Astrocyte of the hippocampus (primary cell): Measurements from ENCODE around the gene SRRM2.

Experiments used
- DNase-seq: peaks from one replicate; pipeline ENCODE4 v3.0.0; 2011; ENCODE audit warnings: low read depth, low spot score

The SRRM2 gene

GRCh38 chr16:2798723-2799204 lies 46.3 kb downstream of the SRRM2 start:
- no peak for DNase-seq

DNA sequence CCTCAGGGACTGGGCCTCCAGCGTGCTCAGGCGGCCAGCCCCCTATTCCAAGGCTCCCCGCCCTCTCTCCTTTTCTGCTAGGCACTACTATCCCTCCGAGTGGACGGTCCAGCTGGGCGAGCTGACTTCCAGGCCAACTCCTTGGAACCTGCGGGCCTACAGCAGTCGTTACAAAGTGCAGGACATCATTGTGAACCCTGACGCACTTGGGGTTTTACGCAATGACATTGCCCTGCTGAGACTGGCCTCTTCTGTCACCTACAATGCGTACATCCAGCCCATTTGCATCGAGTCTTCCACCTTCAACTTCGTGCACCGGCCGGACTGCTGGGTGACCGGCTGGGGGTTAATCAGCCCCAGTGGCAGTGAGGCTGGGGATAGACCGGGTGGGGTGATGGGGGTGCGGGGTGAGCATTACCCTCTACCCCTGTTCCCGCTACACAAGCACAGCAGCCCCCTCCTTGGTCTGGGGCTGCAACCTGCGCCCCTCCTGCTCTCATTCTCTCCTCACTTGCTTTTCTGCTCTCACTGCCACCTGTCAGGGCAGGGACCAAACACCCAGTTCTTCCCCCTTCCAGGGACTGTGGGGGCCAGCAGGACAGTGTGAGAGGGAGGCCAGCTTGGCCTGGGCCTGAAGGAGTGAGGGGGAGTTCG lies 46.9 kb downstream of the SRRM2 start:
- no peak for DNase-seq

- DNase-seq, result no peak
Measured at GRCh38 chr16:2799859-2800226, 47.4 kb downstream of the SRRM2 start.

DNA sequence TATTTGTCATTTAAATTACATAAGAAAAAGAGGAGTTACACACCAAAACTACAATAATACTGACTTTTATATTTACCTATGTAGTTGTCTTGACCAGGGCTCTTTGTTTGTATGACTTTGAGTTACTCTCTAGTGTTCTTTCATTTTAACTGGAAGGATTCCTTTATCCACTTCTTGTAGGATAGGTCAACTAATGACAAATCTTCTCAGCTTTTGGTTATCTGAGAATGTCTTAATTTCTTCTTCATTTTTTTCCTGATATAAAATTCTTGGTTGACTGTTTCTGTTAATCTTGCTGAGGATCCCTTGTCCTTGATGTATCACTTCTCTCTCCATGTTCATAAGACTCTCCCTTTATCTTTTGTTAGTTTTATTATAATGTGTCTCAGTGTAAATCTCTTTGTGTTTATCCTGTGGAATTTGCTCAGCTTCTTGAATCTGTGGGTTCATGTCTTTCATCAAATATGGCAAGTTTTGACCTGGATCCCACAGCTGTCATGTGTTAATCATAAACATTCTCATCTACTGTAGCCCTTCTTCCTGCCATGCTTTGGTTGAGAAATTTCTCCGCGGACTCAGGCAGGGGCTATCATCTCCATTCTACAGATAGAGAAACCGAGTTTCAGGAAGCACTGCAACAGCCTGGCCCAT lies 51.2 kb downstream of the SRRM2 start:
- DNase-seq, result no peak

GRCh38 chr16:2804728-2805127 lies 52.3 kb downstream of the SRRM2 start:
- no peak for DNase-seq

DNA sequence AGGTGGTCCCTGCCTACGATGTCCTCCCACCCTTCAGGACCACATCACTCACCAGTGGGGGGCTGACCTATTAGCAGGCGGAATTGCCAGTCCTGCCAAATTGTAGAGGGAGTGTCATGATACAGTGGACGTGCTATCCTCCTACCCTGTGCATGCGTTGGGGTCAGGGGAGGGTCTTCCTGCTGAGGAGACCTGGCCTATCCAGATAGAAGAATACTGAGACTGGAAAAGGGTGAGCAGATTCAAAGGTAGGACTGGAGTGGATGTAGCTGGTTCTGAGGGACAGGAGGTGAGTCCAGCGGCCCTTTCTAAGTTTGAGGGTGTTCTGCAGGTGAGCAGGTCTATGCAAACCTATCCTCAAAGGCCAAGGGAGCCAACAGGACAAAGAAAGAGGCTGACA lies 53.8 kb downstream of the SRRM2 start:
- no peak for DNase-seq

DNA sequence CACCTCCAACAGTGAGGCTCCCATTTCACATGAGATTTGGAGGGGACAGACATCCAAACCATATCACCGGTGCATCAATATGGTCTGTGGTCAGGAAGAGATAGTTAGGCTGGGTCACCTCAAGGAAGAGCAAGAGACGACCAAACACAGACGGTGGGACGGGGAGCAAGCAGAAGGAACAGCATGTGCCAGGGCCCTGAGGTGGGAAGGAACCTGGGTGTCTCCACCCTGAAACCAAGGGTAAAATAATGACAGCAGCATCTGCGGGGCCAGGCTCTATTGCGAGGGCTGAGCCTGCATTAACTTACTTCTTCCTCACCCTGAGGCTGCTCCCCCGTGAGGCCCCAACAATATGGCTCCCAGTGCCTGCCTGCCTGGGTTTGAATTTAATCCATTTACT lies 55.7 kb downstream of the SRRM2 start:
- no peak for DNase-seq

DNA sequence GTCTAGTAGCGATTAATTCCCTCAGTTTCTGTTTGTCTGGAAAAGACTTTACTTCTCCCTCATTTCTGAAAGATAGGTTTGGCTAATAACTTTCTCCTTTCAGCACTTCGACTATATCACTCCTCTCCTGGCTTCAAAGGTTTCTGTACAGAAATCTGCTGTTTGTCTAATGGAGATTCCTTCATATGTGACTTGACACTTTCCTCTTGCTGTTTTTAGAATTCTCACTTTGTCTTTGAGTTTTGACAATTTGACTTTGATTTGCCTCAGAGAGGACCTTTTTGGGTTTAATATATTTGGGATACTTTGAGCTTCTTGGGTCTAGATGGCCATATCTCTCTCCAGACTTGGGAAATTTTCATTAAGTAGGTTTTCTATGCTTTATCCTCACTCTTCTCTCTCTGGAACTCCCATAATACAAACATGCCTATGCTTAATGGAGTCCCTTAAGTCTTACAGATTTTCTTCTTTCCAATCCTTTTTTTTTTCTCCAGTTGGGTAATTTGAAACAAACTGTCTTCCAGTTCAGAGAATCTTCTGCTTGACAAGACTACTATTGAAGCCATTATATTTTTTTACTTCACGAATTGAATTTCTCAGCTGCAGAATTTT lies 56.8 kb downstream of the SRRM2 start:
- DNase-seq, result no peak

DNA sequence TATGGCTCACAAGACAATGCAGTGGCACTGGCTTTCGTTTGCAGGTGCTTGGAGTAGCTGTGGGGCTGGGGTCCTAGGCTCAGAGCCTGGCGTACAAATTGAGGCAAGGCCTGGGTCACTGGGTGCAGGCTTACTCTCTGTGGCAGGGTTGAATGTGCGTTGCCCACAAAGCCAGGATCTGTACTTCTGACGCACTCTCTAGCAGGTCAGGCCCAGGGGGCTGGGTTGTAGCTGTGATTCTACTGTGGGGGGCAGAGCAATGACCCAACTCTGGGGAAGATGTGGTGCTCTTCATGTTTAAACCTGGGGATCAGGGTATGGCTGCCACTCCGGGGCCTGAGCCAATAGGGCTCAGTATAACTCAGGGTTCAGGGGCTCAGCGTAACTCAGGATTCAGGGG lies 58.2 kb downstream of the SRRM2 start:
- DNase-seq, result no peak

DNA sequence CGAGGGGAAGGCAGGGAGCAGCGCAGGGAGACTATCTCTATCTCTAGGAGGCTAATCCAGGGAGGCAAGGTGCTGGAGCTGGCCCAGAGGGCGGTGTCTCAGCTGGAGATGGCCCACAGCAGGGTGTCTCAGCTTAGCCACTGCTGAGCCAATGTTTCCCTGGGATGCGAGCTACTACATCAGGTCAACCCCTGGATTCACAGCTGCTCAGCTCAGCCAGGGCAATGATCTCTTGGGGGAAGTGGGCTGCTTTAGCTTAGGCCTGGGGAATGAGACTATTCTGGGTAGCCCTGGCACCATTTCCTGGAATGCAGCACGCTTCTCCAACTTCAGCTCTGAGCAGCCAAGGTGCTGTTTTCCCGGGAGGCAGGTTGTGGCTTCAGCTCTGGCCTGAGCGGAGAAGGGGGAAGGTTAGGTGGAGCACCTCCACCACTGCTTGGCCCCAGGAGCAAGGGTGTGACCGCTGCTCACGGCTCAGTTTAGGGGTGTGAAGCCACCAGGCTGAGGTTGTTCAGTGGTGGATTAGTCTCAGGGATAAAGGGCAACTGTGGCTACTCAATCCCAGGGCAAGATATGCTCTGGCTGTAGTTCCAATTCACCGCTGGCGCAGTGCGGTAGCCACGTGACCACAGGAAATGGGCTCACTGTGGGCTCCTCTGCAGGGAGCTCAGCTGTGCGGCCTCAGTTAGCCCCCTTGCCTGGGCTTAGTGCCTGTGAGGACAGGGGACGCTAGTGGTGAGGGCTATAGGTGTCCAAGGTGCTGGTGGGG lies 59.4 kb downstream of the SRRM2 start:
- DNase-seq, result peak; percentile 45

- no peak for DNase-seq
Measured at GRCh38 chr16:2813771-2814221, 61.4 kb downstream of the SRRM2 start.

DNA sequence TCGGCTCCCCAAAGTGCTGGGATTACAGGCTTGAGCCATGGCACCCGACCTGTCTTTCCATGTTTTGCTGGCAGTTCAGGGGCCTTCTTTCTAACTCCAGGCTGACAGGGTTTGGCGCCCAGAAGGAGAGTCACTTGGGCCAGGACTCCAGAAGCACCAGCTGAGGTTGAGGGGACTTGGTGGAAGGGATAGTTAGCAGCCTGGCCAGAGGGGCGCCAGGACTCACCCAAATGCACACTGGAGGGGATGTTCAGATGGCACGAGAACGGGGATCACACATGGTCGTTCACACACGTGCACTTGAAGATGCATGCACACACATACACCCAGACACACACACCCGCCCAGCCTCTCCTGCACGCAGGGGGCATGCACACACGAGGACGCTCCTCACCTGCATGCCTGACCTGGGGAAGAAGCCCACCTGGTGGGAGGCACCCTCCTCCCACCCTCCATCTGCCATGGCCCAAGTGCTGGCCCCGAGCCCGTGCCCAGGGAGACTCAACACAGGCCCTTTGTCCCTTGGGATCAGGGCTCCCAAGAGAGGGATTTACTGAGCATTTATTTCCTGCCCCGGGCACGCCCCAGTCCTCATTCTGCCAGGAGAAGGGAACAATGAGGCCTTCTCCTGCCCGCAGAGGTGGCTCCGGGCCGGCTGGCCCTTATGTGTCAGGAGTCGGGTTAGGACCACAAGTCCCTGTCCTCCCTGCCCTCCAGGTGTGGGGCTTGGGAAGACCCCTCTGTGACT lies 62.3 kb downstream of the SRRM2 start:
- no peak for DNase-seq

- DNase-seq, result no peak
Measured at GRCh38 chr16:2815299-2815771, 62.9 kb downstream of the SRRM2 start.

DNA sequence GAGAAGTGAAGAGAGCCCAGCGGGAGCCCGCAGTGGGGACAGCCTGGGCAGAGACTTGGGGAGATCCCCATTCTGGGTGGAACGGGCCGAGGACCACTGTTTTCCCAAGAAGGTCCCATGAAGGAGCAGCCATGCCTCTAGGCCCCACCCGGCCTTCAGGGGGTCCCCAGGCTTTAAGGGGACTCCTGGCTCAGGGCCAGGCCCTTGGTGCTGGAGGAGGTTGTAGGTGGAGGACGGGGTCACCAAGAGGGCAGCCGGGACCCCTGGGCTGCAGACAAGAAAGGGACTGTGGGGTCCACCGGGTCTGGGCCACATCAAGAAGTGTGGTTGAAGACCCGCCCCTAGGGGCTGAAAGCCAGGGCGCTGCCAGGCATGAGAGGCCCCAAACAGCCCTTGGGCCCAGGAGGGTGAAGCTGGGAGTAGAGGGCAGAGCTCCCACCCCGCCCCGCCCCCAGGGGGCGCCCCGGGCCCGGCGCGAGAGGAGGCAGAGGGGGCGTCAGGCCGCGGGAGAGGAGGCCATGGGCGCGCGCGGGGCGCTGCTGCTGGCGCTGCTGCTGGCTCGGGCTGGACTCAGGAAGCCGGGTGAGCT lies 64.4 kb downstream of the SRRM2 start, which contains the start of gene PRSS21:
Gene PRSS21, plus strand, starts transcription at position 487 of the 589 bp plus-strand sequence. Its CDS starts 32 bp downstream, at position 519.
- DNase-seq, result no peak

GRCh38 chr16:2817340-2818271 lies 65.2 kb downstream of the SRRM2 start:
- DNase-seq, result no peak

DNA sequence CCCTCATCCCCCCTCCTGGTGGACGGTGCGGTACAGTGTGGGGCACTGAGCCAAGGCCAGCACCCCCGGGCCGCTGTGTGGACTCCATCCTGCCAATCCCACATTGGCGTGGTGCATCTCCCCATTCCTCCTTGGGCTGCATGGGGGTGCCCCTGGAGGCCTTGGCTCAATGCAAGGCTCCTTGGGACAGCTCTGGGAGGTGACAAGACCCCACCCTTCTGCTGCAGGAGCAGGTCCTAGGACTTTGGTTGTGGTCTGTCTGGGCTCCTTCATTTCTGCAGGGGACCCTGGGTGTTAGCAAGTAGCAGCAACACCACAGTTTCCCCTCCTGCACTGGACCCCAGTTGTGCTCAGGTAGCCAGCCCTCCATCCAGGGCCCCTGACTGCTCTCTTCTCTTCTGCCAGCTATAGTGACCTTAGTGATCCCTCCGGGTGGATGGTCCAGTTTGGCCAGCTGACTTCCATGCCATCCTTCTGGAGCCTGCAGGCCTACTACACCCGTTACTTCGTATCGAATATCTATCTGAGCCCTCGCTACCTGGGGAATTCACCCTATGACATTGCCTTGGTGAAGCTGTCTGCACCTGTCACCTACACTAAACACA lies 65.9 kb downstream of the SRRM2 start:
- DNase-seq, result no peak

- no peak for DNase-seq
Measured at GRCh38 chr16:2819179-2819938, 66.9 kb downstream of the SRRM2 start.
